Measurements from ENCODE around the gene DYSF.

Gene DYSF

GRCh38 chr2:71451705-71452104, 1.7 kb upstream of the DYSF start:
- no peak for TF ChIP-seq CTCF (IDR thresholded peaks at IDR 0.05; ENCODE audit: low read depth, low read length, missing control alignments)
- no peak for DNase-seq (ENCODE audit: low read depth)

GRCh38 chr2:71452565-71452964, 796 bp upstream of the DYSF start:
- no peak overlapping the region for H3K4me3 ChIP-seq (ENCODE audit: low read depth, low read length)
- TF ChIP-seq CTCF (IDR thresholded peaks at IDR 0.05; ENCODE audit: low read depth, low read length, missing control alignments), result peak; percentile 10
- no peak for DNase-seq (ENCODE audit: low read depth)

More at GRCh38 chr2:71451705-71452104, 1.7 kb upstream of the DYSF start:
- no peak overlapping the region for H3K4me3 ChIP-seq (ENCODE audit: low read depth, low read length)

GRCh38 chr2:71454221-71455010, 1.1 kb downstream of the DYSF start:
- no peak for TF ChIP-seq CTCF (IDR thresholded peaks at IDR 0.05; ENCODE audit: low read depth, low read length, missing control alignments)

GRCh38 chr2:71455011-71455740, 1.8 kb downstream of the DYSF start:
- no peak overlapping the region for H3K4me3 ChIP-seq (ENCODE audit: low read depth, low read length)
- no peak for DNase-seq (ENCODE audit: low read depth)
- no peak for TF ChIP-seq CTCF (IDR thresholded peaks at IDR 0.05; ENCODE audit: low read depth, low read length, missing control alignments)

More at GRCh38 chr2:71454221-71455010, 1.1 kb downstream of the DYSF start:
- DNase-seq (ENCODE audit: low read depth), result no peak
- no peak overlapping the region for H3K4me3 ChIP-seq (ENCODE audit: low read depth, low read length)

GRCh38 chr2:71455741-71456569, 2.6 kb downstream of the DYSF start:
- no peak for DNase-seq (ENCODE audit: low read depth)
- no peak for TF ChIP-seq CTCF (IDR thresholded peaks at IDR 0.05; ENCODE audit: low read depth, low read length, missing control alignments)
- no peak overlapping the region for H3K4me3 ChIP-seq (ENCODE audit: low read depth, low read length)

- DNase-seq (ENCODE audit: low read depth), result no peak
- TF ChIP-seq CTCF (IDR thresholded peaks at IDR 0.05; ENCODE audit: low read depth, low read length, missing control alignments), result no peak
- H3K4me3 ChIP-seq (ENCODE audit: low read depth, low read length), result no peak overlapping the region
Measured at GRCh38 chr2:71456617-71457016, 3.3 kb downstream of the DYSF start.
